Measurements from ENCODE around the gene SUPT4H1.

The SUPT4H1 gene

GRCh38 chr17:58334256-58334655, 17.7 kb downstream of the SUPT4H1 start:
- no peak for DNase-seq (ENCODE audit: low read depth, low spot score)
- H3K4me1 ChIP-seq (ENCODE audit: insufficient read depth, insufficient read length) = peaks cover 25% of the 10 kb centered on the region
- TF ChIP-seq YY1 (IDR thresholded peaks at IDR 0.05; ENCODE audit: insufficient read depth, insufficient read length) (no peak), SUZ12 (IDR thresholded peaks at IDR 0.05; ENCODE audit: extremely low read depth, insufficient read depth, insufficient read length) (no peak), ZNF274 (IDR thresholded peaks at IDR 0.05; ENCODE audit: low read depth, low read length) (no peak)
- no peak overlapping the region for H3K9ac ChIP-seq (ENCODE audit: insufficient read length, low read depth)
- H3K27me3 ChIP-seq (ENCODE audit: insufficient read depth, insufficient read length) = no peaks in the 10 kb centered on the region
- H3K4me3 ChIP-seq (ENCODE audit: insufficient read length, low read depth) = no peak overlapping the region
- H3K36me3 ChIP-seq (ENCODE audit: insufficient read depth, insufficient read length, low read length) = no peaks in the 10 kb centered on the region
- H3K9me3 ChIP-seq (ENCODE audit: insufficient read depth, low read length) = no peaks in the 10 kb centered on the region

GRCh38 chr17:58333736-58334207, 18.2 kb downstream of the SUPT4H1 start:
- Histone ChIP-seq H3K4me1 (ENCODE audit: insufficient read depth, insufficient read length) (peaks cover 30% of the 10 kb centered on the region), H3K9me3 (ENCODE audit: insufficient read depth, low read length) (no peaks in the 10 kb centered on the region), H3K27me3 (ENCODE audit: insufficient read depth, insufficient read length) (no peaks in the 10 kb centered on the region), H3K4me3 (ENCODE audit: insufficient read length, low read depth) (no peak overlapping the region), H3K9ac (ENCODE audit: insufficient read length, low read depth) (no peak overlapping the region), H3K36me3 (ENCODE audit: insufficient read depth, insufficient read length, low read length) (no peaks in the 10 kb centered on the region)
- no peak for DNase-seq (ENCODE audit: low read depth, low spot score)
- TF ChIP-seq ZNF274 (IDR thresholded peaks at IDR 0.05; ENCODE audit: low read depth, low read length) (no peak), YY1 (IDR thresholded peaks at IDR 0.05; ENCODE audit: insufficient read depth, insufficient read length) (no peak), SUZ12 (IDR thresholded peaks at IDR 0.05; ENCODE audit: extremely low read depth, insufficient read depth, insufficient read length) (no peak)

- TF ChIP-seq YY1 (IDR thresholded peaks at IDR 0.05; ENCODE audit: insufficient read depth, insufficient read length) = no peak
- TF ChIP-seq ZNF274 (IDR thresholded peaks at IDR 0.05; ENCODE audit: low read depth, low read length) = no peak
- no peak for TF ChIP-seq SUZ12 (IDR thresholded peaks at IDR 0.05; ENCODE audit: extremely low read depth, insufficient read depth, insufficient read length)
- peaks cover 31% of the 10 kb centered on the region for H3K4me1 ChIP-seq (ENCODE audit: insufficient read depth, insufficient read length)
- no peak overlapping the region for H3K9ac ChIP-seq (ENCODE audit: insufficient read length, low read depth)
- H3K4me3 ChIP-seq (ENCODE audit: insufficient read length, low read depth) = no peak overlapping the region
- H3K27me3 ChIP-seq (ENCODE audit: insufficient read depth, insufficient read length) = no peaks in the 10 kb centered on the region
- no peaks in the 10 kb centered on the region for H3K36me3 ChIP-seq (ENCODE audit: insufficient read depth, insufficient read length, low read length)
- DNase-seq (ENCODE audit: low read depth, low spot score) = no peak
- no peaks in the 10 kb centered on the region for H3K9me3 ChIP-seq (ENCODE audit: insufficient read depth, low read length)
These were observed 18.9 kb downstream of the SUPT4H1 start for GRCh38 chr17:58332778-58333735.

- no peak for TF ChIP-seq YY1 (IDR thresholded peaks at IDR 0.05; ENCODE audit: insufficient read depth, insufficient read length)
- TF ChIP-seq SUZ12 (IDR thresholded peaks at IDR 0.05; ENCODE audit: extremely low read depth, insufficient read depth, insufficient read length) = no peak
- TF ChIP-seq ZNF274 (IDR thresholded peaks at IDR 0.05; ENCODE audit: low read depth, low read length) = no peak
- H3K9ac ChIP-seq (ENCODE audit: insufficient read length, low read depth) = no peak overlapping the region
- no peaks in the 10 kb centered on the region for H3K36me3 ChIP-seq (ENCODE audit: insufficient read depth, insufficient read length, low read length)
- DNase-seq (ENCODE audit: low read depth, low spot score) = no peak
- peaks cover 26% of the 10 kb centered on the region for H3K4me1 ChIP-seq (ENCODE audit: insufficient read depth, insufficient read length)
- H3K9me3 ChIP-seq (ENCODE audit: insufficient read depth, low read length) = no peaks in the 10 kb centered on the region
- no peak overlapping the region for H3K4me3 ChIP-seq (ENCODE audit: insufficient read length, low read depth)
- no peaks in the 10 kb centered on the region for H3K27me3 ChIP-seq (ENCODE audit: insufficient read depth, insufficient read length)
These were observed 19.9 kb downstream of the SUPT4H1 start for GRCh38 chr17:58331815-58332777.

- Histone ChIP-seq H3K27me3 (ENCODE audit: insufficient read depth, insufficient read length) (no peaks in the 10 kb centered on the region), H3K9me3 (ENCODE audit: insufficient read depth, low read length) (no peaks in the 10 kb centered on the region), H3K4me1 (ENCODE audit: insufficient read depth, insufficient read length) (peaks cover 22% of the 10 kb centered on the region), H3K4me3 (ENCODE audit: insufficient read length, low read depth) (no peak overlapping the region), H3K36me3 (ENCODE audit: insufficient read depth, insufficient read length, low read length) (no peaks in the 10 kb centered on the region), H3K9ac (ENCODE audit: insufficient read length, low read depth) (no peak overlapping the region)
- DNase-seq (ENCODE audit: low read depth, low spot score) = no peak
- no peak for TF ChIP-seq YY1 (IDR thresholded peaks at IDR 0.05; ENCODE audit: insufficient read depth, insufficient read length)
- no peak for TF ChIP-seq ZNF274 (IDR thresholded peaks at IDR 0.05; ENCODE audit: low read depth, low read length)
- TF ChIP-seq SUZ12 (IDR thresholded peaks at IDR 0.05; ENCODE audit: extremely low read depth, insufficient read depth, insufficient read length) = no peak
These were observed 20.8 kb downstream of the SUPT4H1 start for GRCh38 chr17:58330997-58331814.

- TF ChIP-seq ZNF274 (IDR thresholded peaks at IDR 0.05; ENCODE audit: low read depth, low read length) = no peak
- no peak for TF ChIP-seq YY1 (IDR thresholded peaks at IDR 0.05; ENCODE audit: insufficient read depth, insufficient read length)
- no peak for TF ChIP-seq SUZ12 (IDR thresholded peaks at IDR 0.05; ENCODE audit: extremely low read depth, insufficient read depth, insufficient read length)
- no peak overlapping the region for H3K4me3 ChIP-seq (ENCODE audit: insufficient read length, low read depth)
- H3K9ac ChIP-seq (ENCODE audit: insufficient read length, low read depth) = no peak overlapping the region
- no peak for DNase-seq (ENCODE audit: low read depth, low spot score)
- no peaks in the 10 kb centered on the region for H3K36me3 ChIP-seq (ENCODE audit: insufficient read depth, insufficient read length, low read length)
- H3K9me3 ChIP-seq (ENCODE audit: insufficient read depth, low read length) = no peaks in the 10 kb centered on the region
- peaks cover 20% of the 10 kb centered on the region for H3K4me1 ChIP-seq (ENCODE audit: insufficient read depth, insufficient read length)
- H3K27me3 ChIP-seq (ENCODE audit: insufficient read depth, insufficient read length) = no peaks in the 10 kb centered on the region
These were observed 21.4 kb downstream of the SUPT4H1 start for GRCh38 chr17:58330538-58330996.
